Endothelial cell of umbilical vein (primary cell): ENCODE measurements around the gene MGLL. TPM values are rescaled to one million over a fixed set of nuclear protein-coding genes. Genes with fewer than 3 reads are reported as not detected.

Source experiments
- BruUV-seq: library from RNA; stranded (reverse); fragments of 400-500 nt; replicated peaks from 2 replicates; lab custom pipeline; 2021; lab: Mats Ljungman, UMichigan
- CTCF ChIA-PET: fragments of 300-600, 350-600 bp; sonication (Branson Sonifier 250); formaldehyde crosslinking; loops from one replicate; lab custom pipeline; 2021; ENCODE audit warnings: antibody characterized with exemption, inconsistent platforms; lab: Charles Lee
- POLR2A ChIA-PET: fragments of 300-600, 350-600 bp; sonication (Branson Sonifier 250); formaldehyde crosslinking; loops from one replicate; lab custom pipeline; 2021; ENCODE audit warnings: antibody characterized with exemption, inconsistent platforms; lab: Charles Lee
- DNase-seq: peaks from one replicate; pipeline ENCODE4 v3.0.0-alpha.2; 2011; ENCODE audit warnings: low read depth, low spot score
- FAIRE-seq: peaks from 2 replicates; lab custom pipeline; 2011; peaks lifted over from hg19 to GRCh38; lab: Jason Lieb, UNC
- H2AFZ ChIP-seq: 2 replicates; pipeline ENCODE4 v1.6.0; 2012; ENCODE audit warnings: low read depth, low read length, control low read depth, inconsistent platforms
- H3K27ac ChIP-seq: 2 replicates; pipeline ENCODE4 v1.5.1; 2011; ENCODE audit warnings: low read depth, mild to moderate bottlenecking, control low read depth, low read length, moderate library complexity; ENCODE audit not compliant: insufficient read depth
- H3K27me3 ChIP-seq, 2 experiments: 2 replicates each; pipeline versions ENCODE4 v1.6.0 to v1.6.1; 2011; ENCODE audit warnings: low read length in 2 of 2, mixed read lengths in 1 of 2; ENCODE audit not compliant: control insufficient read depth in 2 of 2, insufficient read depth in 2 of 2
- H3K36me3 ChIP-seq, 2 experiments: 2 replicates in 1 of 2; 3 replicates in 1 of 2; pipeline ENCODE4 v1.5.1; 2011; ENCODE audit warnings: low read length in 2 of 2, mild to moderate bottlenecking in 1 of 2, moderate library complexity in 1 of 2; ENCODE audit not compliant: control insufficient read depth in 2 of 2, insufficient read depth in 2 of 2; ENCODE audit errors: extremely low read depth in 1 of 2
- H3K4me1 ChIP-seq: 3 replicates; pipeline ENCODE4 v1.5.1; 2011; ENCODE audit warnings: mild to moderate bottlenecking, low read length; ENCODE audit not compliant: control insufficient read depth, insufficient read depth; ENCODE audit errors: extremely low read depth
- H3K4me2 ChIP-seq: 2 replicates; pipeline ENCODE4 v1.6.1; 2011; ENCODE audit warnings: low read length, control low read depth, mixed read lengths; ENCODE audit not compliant: insufficient read depth
- H3K4me3 ChIP-seq, 3 experiments: fragments of 200-600 bp in 1 of 3; sonication (generic), shearing (Covaris generic) in 1 of 3; replicated peaks in 1 of 3; 2 replicates each; pipeline ENCODE4 v1.5.1; 2011 to 2016; ENCODE audit warnings: control low read depth in 3 of 3, low read length in 3 of 3, mild to moderate bottlenecking in 2 of 3, inconsistent platforms in 1 of 3, low read depth in 1 of 3, moderate library complexity in 1 of 3; ENCODE audit not compliant: insufficient read depth in 1 of 3
- H3K79me2 ChIP-seq: 2 replicates; pipeline ENCODE4 v1.6.0; 2012; ENCODE audit warnings: low read length, inconsistent platforms; ENCODE audit not compliant: control insufficient read depth, insufficient read depth
- H3K9ac ChIP-seq: replicated peaks from 2 replicates; pipeline ENCODE3; 2011; ENCODE audit warnings: low read length, control low read depth; ENCODE audit not compliant: insufficient read depth; ENCODE audit errors: extremely low read depth
- H3K9me1 ChIP-seq: replicated peaks from 3 replicates; pipeline ENCODE4 v1.6.0; 2011; ENCODE audit warnings: mild to moderate bottlenecking, low read length; ENCODE audit not compliant: control insufficient read depth, insufficient read depth; ENCODE audit errors: extremely low read depth
- H3K9me3 ChIP-seq: replicated peaks from 2 replicates; pipeline ENCODE4 v1.5.1; 2012; ENCODE audit warnings: low read length, inconsistent platforms; ENCODE audit not compliant: control insufficient read depth, insufficient read depth
- H4K20me1 ChIP-seq: replicated peaks from 2 replicates; pipeline ENCODE3; 2011; ENCODE audit warnings: mild to moderate bottlenecking, low read length; ENCODE audit not compliant: control insufficient read depth, insufficient read depth; ENCODE audit errors: extremely low read depth
- CTCF ChIP-seq, 2 donors: IDR thresholded peaks; 1 replicate in 1 of 2; 2 replicates in 1 of 2; pipeline ENCODE4 v1.5.1; 2011; ENCODE audit warnings: low read length in 2 of 2, mild to moderate bottlenecking in 2 of 2, moderate library complexity in 2 of 2, control low read depth in 1 of 2, inconsistent platforms in 1 of 2, low read depth in 1 of 2; ENCODE audit not compliant: insufficient read depth in 1 of 2; ENCODE audit errors: extremely low read depth in 1 of 2
- GATA2 ChIP-seq: IDR thresholded peaks from 2 replicates; pipeline ENCODE4 v1.7.0; 2011; ENCODE audit warnings: low read depth, mild to moderate bottlenecking, moderate library complexity, mixed read lengths, low read length; ENCODE audit not compliant: insufficient read length, insufficient read depth
- JUN ChIP-seq: IDR thresholded peaks from 2 replicates; pipeline ENCODE4 v1.6.1; 2011; ENCODE audit warnings: borderline replicate concordance, low read depth; ENCODE audit not compliant: insufficient read length, insufficient read depth
- MAX ChIP-seq: IDR thresholded peaks from 2 replicates; pipeline ENCODE4 v1.6.1; 2011; ENCODE audit not compliant: insufficient read depth, insufficient read length
- POLR2AphosphoS5 ChIP-seq: IDR thresholded peaks from 2 replicates; pipeline ENCODE4 v1.6.1; 2012; ENCODE audit warnings: low read depth, mild to moderate bottlenecking, control low read depth, low read length, moderate library complexity; ENCODE audit not compliant: insufficient read depth
- dilution Hi-C: fragments of 300-500 bp; cut with MboI; formaldehyde crosslinking; loops from one replicate; pipeline ENCODE4 v1.15.0; 2019; ENCODE audit warnings: low sequenced_read_pairs; ENCODE audit not compliant: extremely low pct_ligation_motif_present
- intact Hi-C: fragments of 100-400 bp; cut with micrococcal nuclease; formaldehyde crosslinking; loops from one replicate; pipeline ENCODE4 v1.10.0; 2022
- polyA plus RNA-seq, 4 experiments: library from polyadenylated mRNA; depleted of rRNA in 3 of 4; stranded (reverse) in 3 of 4; unstranded in 1 of 4; fragments of >200 nt; gene quantifications; 2 replicates each; pipeline versions ENCODE4 v1.2.1 to v1.2.3, GENCODE V29; 2011 to 2012; ENCODE audit warnings: missing spikeins in 1 of 4
- total RNA-seq: library from RNA; stranded (reverse); gene quantifications from 2 replicates; pipeline ENCODE4 v1.2.3, GENCODE V29; 2021

The MGLL gene
- total and polyA plus RNA-seq, 2 donors (not counting 3 experiments of a cell fraction or from before 2014, with no cell fraction given): 30.7 to 60.2 TPM

GRCh38 chr3:127738192-127738840, 84.0 kb downstream of the MGLL start:
- no peaks in the 10 kb centered on the region for H3K27me3 ChIP-seq
- dilution Hi-C loops (no loop called here), intact Hi-C loops (no loop called here)
- H3K9ac ChIP-seq: no peak overlapping the region
- H3K4me3 ChIP-seq: no peak overlapping the region
- TF ChIP-seq CTCF (IDR thresholded peaks at IDR 0.05; ENCODE audit: extremely low read depth in 1 of 2, insufficient read depth in 1 of 2, low read depth in 1 of 2, low read length in 2 of 2) (no peak), POLR2AphosphoS5 (no peak), GATA2 (peak; percentile 14), JUN (no peak), MAX (no peak)
- DNase-seq (no peak), FAIRE-seq (peak; percentile 74)
- H2AFZ ChIP-seq: no peak overlapping the region
- no peak overlapping the region for H3K27ac ChIP-seq
- CTCF ChIA-PET: interaction anchor here (0.7 to 1.0 kb wide), 3 partner anchors 41 to 93 kb away, joined by 3 to 4 read pairs (median 3); partner anchors contain the start of gene MGLL
- H3K4me2 ChIP-seq: no peak overlapping the region
- H3K9me3 ChIP-seq: no peaks in the 10 kb centered on the region
- no TSS peak for BruUV-seq
- no peaks in the 10 kb centered on the region for H3K36me3 ChIP-seq
- peaks cover 6% of the 10 kb centered on the region for H3K79me2 ChIP-seq
- H3K9me1 ChIP-seq: no peaks in the 10 kb centered on the region
- peaks cover 43% of the 10 kb centered on the region for H3K4me1 ChIP-seq
- H4K20me1 ChIP-seq: no peaks in the 10 kb centered on the region
- POLR2A ChIA-PET: interaction anchor here (0.7 kb wide), 2 partner anchors 36 to 494 kb away, joined by 3 to 6 read pairs; no protein-coding TSS in a partner anchor
